Measurements from ENCODE around the gene RFC3.

- no peak for TF ChIP-seq EP300 (IDR thresholded peaks at IDR 0.05; ENCODE audit: borderline replicate concordance)
- TF ChIP-seq CEBPB (IDR thresholded peaks at IDR 0.05), result no peak
- TF ChIP-seq TAF1 (IDR thresholded peaks at IDR 0.05; ENCODE audit: low read depth), result no peak
- TF ChIP-seq YY1 (IDR thresholded peaks at IDR 0.05; ENCODE audit: low read depth), result no peak
- TF ChIP-seq FOXM1 (IDR thresholded peaks at IDR 0.05; ENCODE audit: borderline replicate concordance, low read depth), result no peak
- TF ChIP-seq, protein P1, sequence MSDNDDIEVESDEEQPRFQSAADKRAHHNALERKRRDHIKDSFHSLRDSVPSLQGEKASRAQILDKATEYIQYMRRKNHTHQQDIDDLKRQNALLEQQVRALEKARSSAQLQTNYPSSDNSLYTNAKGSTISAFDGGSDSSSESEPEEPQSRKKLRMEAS (IDR thresholded peaks at IDR 0.05), result no peak
- TF ChIP-seq TEAD4 (IDR thresholded peaks at IDR 0.05), result no peak
Measured at GRCh38 chr13:33874871-33875270, 56.9 kb downstream of the RFC3 start.

Data from Ishikawa (cell line).